HG03342 (cell line): ENCODE data around the gene LTBP4.
A peak's percentile ranks its signal among the peaks of the same experiment; 100 is the strongest.

Experiments
- ATAC-seq: cut with Tn5 transposase; IDR thresholded peaks from one replicate; pipeline ENCODE4 v1.9.1; 2021; ENCODE audit warnings: mild to moderate bottlenecking, moderate library complexity; ENCODE audit not compliant: unreplicated experiment

Gene LTBP4

GRCh38 chr19:40596608-40597328 is 4.4 kb upstream of the LTBP4 start:
- ATAC-seq: no peak

GRCh38 chr19:40597329-40597838 is 3.8 kb upstream of the LTBP4 start:
- ATAC-seq: no peak

- ATAC-seq: no peak
Measured at GRCh38 chr19:40598121-40598917, 2.9 kb upstream of the LTBP4 start.

- no peak for ATAC-seq
Measured at GRCh38 chr19:40598918-40599307, 2.3 kb upstream of the LTBP4 start.

GRCh38 chr19:40599331-40599901 is 1.8 kb upstream of the LTBP4 start:
- no peak for ATAC-seq

- no peak for ATAC-seq
Measured at GRCh38 chr19:40599902-40600569, 1.1 kb upstream of the LTBP4 start.

GRCh38 chr19:40600570-40601133 is 517 bp upstream of the LTBP4 start:
- no peak for ATAC-seq

GRCh38 chr19:40603071-40603388 is 1.9 kb downstream of the LTBP4 start:
- ATAC-seq: no peak

GRCh38 chr19:40603389-40604170 is 2.4 kb downstream of the LTBP4 start:
- ATAC-seq: peak; percentile 72

GRCh38 chr19:40604171-40604646 is 3.0 kb downstream of the LTBP4 start:
- ATAC-seq: no peak

GRCh38 chr19:40604647-40605215 is 3.6 kb downstream of the LTBP4 start:
- no peak for ATAC-seq

GRCh38 chr19:40605216-40605971 is 4.2 kb downstream of the LTBP4 start:
- no peak for ATAC-seq

GRCh38 chr19:40607311-40608239 is 6.4 kb downstream of the LTBP4 start:
- no peak for ATAC-seq

GRCh38 chr19:40608240-40608621 is 7.1 kb downstream of the LTBP4 start:
- no peak for ATAC-seq

- ATAC-seq: no peak
Measured at GRCh38 chr19:40608957-40609356, 7.8 kb downstream of the LTBP4 start.

- ATAC-seq: peak; percentile 53
Measured at GRCh38 chr19:40609561-40610395, 8.6 kb downstream of the LTBP4 start.

GRCh38 chr19:40610396-40611064 is 9.4 kb downstream of the LTBP4 start:
- no peak for ATAC-seq
